Left cardiac atrium (tissue), 4 donors: Measurements from ENCODE around the gene PRCP. TPM values are rescaled to one million over a fixed set of nuclear protein-coding genes. Genes with fewer than 3 reads are reported as not detected.
"Not testable (repeated sequence)": the region's sequence is repeated elsewhere in the genome, so short reads cannot be mapped to it uniquely, and the experiment has no call there.

Experiments used
- ATAC-seq, 2 donors: fragments of 200-7000 bp; cut with Tn5 transposase; one replicate each; pipeline ENCODE4 v1.9.1; 2020; ENCODE audit warnings: mild to moderate bottlenecking in 2 of 2, moderate library complexity in 2 of 2
- DNase-seq: peaks from one replicate; pipeline ENCODE4 v3.0.0-alpha.2; 2020
- intact Hi-C, 2 donors: fragments of 100-400 bp; cut with DNase I; formaldehyde crosslinking; loops; one replicate each; pipeline versions ENCODE4 v1.14.1 to v1.15.1; 2022 to 2023
- long read RNA-seq: library from polyadenylated mRNA; unstranded; transcript quantifications from one replicate; pipeline ENCODE4 v2.0.0, GENCODE V29; 2021
- total RNA-seq, 2 donors: library from RNA; stranded (reverse); fragmentation: NEBNext Ultra II Directional; extraction: Animal tissue kit (Norgen Biotek cat#: 25700); gene quantifications; one replicate each; pipeline ENCODE4 v1.2.1, GENCODE V29; 2021
- donor health status: DM: no; HTN: yes; CAD: no.
- donor health status: DM: no; HTN: yes; CAD: no; lungs with severe emphysema.
- donor health status: DM: yes; HTN: yes; CAD: no.
- donor health status: Dilated cardiomyopathy.

Gene PRCP
- total RNA-seq: 10 to 100 TPM; 65.5 to 97.4 TPM
- long read RNA-seq, full-length matches to known transcripts: 95 of 101 reads
- long read RNA-seq, partial matches to known transcripts: 4 of 101 reads
- long read RNA-seq, other reads (novel, unspliced or antisense): 2 of 101 reads

DNA sequence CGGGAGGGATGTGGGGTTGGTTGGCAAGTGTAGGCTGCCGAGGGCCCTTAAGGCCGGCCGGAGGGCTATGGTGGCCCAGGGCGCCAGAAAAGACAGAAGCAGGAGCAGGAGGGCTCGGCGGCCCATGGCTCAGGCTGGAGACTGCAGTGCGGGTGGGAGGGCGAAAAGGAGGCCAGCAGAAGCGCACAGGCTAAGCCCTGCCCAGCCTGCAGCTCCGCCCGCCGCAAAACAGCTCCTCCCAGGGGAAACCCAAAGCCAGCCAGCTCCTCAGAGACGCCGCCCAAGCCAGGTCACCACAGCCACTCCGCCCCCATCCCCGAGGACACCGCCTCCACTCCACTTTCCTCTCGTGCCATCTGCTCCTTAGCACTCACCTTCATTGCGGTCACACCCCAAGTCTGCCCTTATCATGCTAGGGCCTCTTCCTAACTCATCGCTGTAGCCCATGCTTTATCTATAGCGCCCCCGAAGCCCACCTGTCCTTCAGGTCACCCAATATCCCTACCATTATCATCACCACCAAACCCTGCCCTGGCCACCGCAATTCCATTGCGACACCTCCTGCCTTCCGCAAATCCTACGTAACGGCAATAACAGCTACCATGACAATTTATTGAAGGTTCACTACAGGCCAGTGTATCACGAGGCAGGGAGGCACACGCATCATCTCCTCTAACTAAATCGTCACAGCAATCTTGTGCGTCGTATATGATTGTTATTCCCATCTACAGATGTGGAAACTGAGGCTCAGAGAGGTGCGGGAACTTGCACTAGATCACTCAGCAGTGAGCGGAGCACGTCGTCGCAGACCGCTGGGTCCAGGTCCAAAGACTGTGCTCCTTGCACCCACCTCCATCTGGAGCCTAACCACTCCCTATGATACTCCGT is at the start of gene PRCP:
TSS of gene PRCP (minus strand) at position 154 of the 888 bp plus-strand sequence. CDS start at position 126, 28 bp downstream.
- ATAC-seq (peak; percentile 94 to 96), DNase-seq (peak; percentile 95)
- intact Hi-C loops: loop anchor here (5.0 to 10.0 kb wide), 5 partner anchors 33 to 344 kb away; partner anchors contain the start of gene ANKRD42 (in 1 of the 2)

DNA sequence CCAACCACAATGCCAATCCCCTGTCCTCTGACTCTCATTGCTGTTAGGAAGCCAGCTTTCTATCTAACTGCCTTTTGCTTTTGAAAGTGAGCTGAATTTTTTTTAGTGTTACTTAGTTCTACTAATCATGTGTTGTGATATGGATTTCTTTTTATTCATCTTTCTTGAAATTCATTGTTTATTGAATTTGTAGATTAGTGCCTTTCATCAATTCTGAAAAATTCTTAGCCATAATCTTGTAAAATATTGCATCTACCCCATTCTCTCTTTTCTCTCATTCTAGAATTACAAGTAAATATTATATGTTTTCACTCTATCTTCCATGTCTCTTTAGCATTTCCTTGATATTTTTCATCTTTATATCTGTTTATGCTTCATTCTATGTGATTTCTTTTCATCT is 49.1 kb upstream of the PRCP start:
- DNase-seq: no peak

DNA sequence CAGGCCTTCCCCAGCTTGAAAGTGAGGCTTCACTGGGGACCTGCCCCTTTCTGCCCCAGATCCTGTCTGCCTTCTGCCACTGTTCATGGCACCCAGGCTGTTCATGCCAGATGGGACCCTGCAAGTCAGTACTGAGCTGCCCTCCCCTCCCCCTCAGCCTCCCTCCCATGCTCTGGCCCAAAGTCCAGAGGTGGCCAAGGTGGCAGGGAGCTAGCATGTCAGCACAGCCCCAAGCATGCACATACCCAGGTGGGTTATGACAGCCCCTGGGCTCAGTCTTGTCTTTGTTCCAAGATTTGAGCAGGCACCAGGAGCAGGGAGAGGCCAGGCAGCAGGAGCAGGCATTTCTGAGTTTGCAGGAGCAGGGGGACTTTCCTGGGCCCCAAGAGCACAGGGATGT is 45.5 kb upstream of the PRCP start:
- DNase-seq (no peak), ATAC-seq (no peak)
- intact Hi-C loops: no loop called here

More for the DNA sequence above, 49.1 kb upstream of the PRCP start:
- intact Hi-C loops: no loop called here
- ATAC-seq: no peak

DNA sequence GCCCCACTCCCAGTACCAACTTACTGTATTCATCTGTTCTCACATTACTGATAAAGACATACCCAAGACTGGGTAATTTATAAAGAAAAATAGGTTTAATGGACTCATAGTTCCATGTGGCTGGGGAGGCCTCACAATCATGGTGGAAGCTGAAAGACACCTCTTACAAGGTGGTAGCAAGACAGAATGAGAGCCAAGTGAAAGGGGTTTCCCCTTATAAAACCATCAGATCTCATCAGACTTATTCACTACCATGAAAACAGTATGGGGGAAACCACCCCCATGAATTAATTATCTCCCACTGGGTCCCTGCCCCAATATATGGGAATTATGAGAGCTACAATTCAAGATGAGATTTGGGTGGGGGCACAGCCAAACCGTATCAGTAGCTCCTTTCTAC is 44.8 kb upstream of the PRCP start:
- DNase-seq, intact Hi-C loops, ATAC-seq: not testable (repeated sequence)

DNA sequence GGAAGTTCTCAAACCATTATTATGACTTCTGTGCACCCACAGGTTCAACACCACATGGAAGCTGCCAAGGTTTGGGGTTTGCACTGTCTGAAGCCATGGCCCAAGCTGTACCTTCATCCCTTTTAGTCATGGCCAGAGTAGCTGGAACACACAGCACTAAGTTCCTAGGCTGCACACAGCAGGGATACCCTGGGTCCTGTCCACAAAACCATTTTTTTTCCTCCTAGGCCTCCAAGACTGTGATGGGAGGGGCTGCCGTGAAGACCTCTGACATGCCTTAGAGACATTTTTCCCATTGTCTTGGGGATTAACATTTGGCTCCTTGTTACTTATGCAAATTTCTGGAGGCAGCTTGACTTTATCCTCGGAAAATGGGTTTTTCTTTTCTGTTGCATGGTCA is 44.0 kb upstream of the PRCP start:
- ATAC-seq (no peak), DNase-seq (no peak)
- intact Hi-C loops: no loop called here

DNA sequence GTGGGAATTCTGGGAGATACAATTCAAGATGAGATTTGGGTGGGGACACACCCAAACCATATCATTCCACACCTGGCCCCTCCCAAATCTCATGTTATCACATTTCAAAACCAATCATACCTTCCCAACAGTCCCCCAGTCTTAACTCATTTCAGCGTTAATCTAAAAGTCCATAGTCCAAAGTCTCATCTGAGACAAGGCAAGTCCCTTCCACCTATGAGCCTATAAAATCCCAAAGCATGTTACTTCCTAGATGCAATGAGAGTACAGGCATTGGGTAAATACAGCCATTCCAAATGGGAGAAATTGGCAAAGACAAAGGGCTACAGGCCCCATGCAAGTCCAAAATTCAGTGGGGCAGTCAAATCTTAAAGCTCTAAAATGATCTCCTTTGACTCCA is 43.2 kb upstream of the PRCP start:
- DNase-seq, intact Hi-C loops, ATAC-seq: not testable (repeated sequence)

DNA sequence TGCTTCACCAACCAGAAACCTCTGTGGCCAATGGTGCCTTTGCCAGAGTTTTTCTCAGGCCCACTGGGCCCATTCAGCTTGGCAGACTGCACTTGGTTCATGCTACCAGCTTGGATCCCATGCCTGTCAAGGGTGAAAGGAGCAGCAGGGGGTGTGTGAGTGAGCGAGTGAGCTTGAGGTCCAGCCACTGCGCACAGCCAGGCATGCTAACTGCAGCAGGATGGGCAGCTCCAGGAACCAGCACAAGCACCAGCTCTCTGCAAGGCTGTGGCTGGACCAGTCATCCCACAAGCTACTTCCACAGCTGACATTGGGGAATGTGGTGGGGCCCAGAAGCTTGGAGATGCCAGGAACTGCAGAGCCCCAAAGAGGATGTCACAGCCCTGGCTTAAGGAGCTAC is 42.1 kb upstream of the PRCP start:
- intact Hi-C loops: no loop called here
- DNase-seq (no peak), ATAC-seq (no peak)

DNA sequence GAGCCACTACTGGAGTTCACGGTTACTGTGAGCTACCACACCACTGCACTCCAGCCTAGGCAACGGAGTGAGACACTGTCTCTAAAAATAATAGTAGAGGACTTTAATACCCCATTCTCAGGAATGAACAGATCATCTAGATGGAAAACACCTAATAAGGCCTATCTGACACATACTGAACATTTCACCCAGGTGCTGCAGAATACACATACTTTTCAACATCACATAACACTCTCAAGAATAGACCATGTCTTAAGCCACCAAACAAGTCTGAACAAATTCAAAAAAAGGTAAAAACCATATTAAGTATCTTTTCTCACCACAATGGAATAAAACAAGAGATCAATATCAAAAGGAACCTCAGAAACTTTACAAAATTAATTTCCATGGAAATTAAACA is 39.2 kb upstream of the PRCP start:
- DNase-seq (no peak), ATAC-seq (no peak)
- intact Hi-C loops: no loop called here

DNA sequence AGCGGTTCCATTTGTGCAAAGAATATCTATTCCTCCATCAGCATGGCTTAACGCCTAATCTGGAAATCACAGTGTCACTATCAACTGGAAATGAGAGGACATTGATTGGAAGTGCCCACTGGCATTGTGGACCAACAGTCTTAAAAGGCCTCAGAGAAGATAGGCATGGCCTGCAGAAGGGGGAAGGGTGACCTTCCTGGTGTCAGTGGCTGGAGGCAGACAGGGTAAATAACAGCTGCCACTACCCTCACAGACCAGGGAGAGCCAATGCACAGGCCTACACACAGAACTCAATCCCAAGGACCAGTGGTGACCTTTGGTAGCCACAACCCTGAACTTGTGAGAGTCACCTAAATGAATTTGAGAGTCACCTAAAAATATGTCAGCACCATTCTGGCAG is 37.3 kb upstream of the PRCP start:
- intact Hi-C loops: no loop called here
- no peak for DNase-seq
- no peak for ATAC-seq

DNA sequence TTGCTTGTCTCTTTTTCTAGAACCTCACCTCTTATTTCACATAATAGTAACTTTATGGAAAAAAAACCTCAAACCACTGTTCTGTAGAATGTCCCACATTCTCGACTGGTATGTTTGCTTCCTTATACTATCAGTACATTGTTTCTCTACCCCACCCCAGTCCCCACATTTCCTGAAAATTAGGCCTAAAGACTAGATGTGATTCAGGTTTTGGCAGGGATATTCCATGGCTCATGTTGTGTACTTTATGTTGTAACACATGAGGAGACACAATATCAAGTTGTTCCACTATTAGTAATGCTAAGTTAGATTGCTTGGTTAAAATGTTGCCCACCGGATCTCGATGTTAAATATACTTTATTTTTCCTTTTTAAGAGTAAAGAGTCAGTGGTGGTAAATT is 36.0 kb upstream of the PRCP start:
- intact Hi-C loops: no loop called here

DNA sequence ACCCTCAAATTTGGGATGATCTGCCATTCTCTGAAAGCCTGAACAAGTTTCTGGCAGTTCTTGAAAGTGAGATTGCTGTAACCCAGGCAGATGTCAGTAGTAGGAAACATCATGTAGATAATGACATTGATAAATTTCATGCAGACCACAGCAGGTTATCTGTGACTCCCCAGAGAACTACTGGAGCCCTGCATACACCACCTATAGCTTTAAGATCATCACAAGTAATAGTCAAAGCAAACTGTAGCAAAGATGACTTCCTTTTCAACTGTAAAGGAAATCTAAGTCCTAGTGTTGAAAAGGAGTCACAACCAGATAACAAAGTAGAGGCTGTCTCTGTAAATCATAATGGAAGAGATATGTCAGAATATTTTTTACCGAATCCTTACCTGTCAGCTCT is 32.3 kb upstream of the PRCP start:
- intact Hi-C loops: loop anchor here in 1 of 2 donors (5.0 kb wide), 1 partner anchor 145 kb away; no protein-coding TSS in a partner anchor
- no peak for ATAC-seq
- DNase-seq: no peak

More for the DNA sequence above, 36.0 kb upstream of the PRCP start:
- DNase-seq (no peak), ATAC-seq (no peak)

DNA sequence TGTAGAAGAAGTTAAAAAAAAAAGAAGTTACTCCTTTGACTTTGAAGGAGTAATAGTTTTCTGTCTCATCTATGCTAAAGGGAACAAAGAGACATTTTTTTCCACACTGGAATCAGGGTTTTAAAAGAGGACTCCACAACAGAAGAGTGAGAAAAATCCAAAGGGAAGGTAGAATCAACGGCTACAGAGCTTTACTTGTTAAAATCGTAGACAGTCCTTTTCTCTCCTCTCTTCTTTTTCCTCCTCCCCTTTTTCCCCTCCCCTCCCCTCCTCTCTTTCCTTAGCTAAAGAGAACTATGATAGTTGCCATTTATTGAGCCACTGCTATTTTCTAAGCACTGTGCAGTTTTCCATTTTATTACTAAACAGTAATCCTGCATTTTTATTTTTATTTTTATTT is 30.5 kb upstream of the PRCP start:
- no peak for ATAC-seq
- intact Hi-C loops: loop anchor here in 1 of 2 donors (5.0 kb wide), 1 partner anchor 147 kb away; no protein-coding TSS in a partner anchor
- no peak for DNase-seq

DNA sequence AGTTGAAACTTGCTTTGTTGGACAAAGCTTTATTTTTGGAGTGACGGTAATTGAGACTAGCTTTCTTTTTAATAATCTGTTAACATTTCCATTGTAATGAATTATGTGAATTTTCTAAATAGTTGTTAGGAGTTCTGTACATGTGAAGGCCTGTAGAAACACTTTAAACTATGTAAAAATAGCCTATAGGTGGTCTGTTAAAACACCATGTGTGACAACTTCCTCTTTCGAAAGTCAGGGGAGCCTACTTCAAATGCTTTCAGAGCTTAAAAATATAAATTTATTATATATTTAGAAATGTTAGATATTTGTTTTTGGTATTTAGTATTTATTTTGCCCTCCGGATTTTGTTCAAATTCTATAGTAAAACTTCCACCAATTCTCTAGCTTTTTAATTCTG is 30.0 kb upstream of the PRCP start:
- DNase-seq (no peak), ATAC-seq (no peak)
- intact Hi-C loops: loop anchor here in 1 of 2 donors (5.0 kb wide), 1 partner anchor 147 kb away; no protein-coding TSS in a partner anchor

DNA sequence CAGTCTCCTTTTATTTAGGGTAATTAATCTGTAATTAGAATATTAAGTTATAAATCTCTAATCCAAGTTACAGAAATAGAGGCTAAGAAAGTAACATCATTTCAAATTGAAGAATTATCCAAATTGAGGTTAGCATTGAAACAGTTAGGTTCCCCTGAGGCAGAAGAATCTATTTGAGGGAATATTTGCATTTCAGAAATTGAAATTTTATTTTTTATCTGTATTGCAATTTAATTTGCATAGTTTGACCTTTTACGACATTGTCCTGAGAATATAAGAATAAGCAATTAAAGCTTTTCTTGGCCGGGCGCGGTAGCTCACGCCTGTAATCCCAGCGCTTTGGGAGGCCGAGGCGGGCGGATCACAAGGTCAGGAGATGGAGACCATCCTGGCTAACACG is 28.9 kb upstream of the PRCP start:
- no peak for ATAC-seq
- intact Hi-C loops: loop anchor here in 1 of 2 donors (10.0 kb wide), 1 partner anchor 64 kb away; no protein-coding TSS in a partner anchor

DNA sequence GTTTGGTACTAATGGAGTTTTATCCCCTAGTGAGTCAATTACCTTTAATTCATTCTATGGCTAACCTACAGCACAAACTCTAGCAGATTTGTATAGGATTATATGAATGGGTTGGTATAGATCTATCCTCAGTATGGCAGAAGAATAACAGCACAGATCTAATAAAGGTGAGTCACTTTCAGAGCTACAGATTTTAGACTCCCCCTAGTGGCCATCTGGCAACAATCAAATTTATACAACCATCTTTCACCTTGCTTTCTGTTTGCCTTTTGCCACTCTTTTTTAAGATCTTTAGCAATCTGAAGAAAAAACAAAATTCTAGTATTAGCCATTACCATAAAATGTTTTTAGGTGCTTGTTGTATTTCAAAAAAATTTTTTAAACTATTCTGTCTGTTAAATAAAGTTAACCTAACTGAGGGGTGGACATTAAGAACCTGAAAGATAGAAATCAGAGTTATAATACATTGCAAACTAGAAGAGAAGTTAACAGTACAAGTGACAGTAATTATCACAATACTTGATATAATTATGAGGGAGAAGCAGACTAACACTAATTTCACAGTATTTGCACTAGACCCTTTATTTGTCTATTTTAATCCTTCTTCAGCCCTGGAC is 27.1 kb upstream of the PRCP start:
- DNase-seq (no peak), ATAC-seq (peak; percentile 41 to 50)
- intact Hi-C loops: loop anchor here in 1 of 2 donors (10.0 kb wide), 1 partner anchor 63 kb away; no protein-coding TSS in a partner anchor

More for the DNA sequence above, 28.9 kb upstream of the PRCP start:
- no peak for DNase-seq

DNA sequence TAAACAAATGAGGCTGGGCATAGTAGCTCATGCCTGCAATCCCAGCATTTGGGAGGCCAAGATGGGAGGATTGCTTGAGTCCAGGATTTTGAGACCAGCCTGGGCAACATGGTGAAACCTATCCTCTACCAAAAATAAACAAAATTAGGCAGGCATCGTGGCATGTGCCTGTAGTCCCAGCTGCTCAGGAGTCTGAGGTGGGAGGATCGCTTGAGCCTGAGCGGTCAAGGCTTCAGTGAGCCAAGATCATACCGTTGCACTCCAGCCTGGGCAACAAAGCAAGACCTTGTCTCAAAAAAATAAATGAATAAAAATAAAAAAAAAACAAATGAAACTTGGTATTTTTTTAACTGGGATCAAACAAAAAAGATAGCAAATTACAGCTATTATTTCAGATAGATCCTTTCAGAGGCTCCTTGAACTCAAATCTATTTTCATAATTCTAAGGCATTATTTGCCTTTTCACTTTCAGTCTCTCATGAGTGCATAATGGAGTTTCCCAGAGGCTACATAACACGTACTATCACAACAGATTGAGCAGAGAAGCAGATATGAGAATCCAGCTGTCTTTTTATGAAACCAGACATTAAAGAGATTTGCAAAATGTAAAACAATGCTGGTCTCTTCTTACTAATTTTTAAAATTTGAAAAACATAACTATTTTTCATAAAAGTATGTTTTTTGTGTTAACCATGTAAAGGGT is 24.4 kb upstream of the PRCP start:
- DNase-seq: no peak
- intact Hi-C loops: loop anchor here in 1 of 2 donors (10.0 kb wide), 1 partner anchor 60 kb away; no protein-coding TSS in a partner anchor
- ATAC-seq: no peak

DNA sequence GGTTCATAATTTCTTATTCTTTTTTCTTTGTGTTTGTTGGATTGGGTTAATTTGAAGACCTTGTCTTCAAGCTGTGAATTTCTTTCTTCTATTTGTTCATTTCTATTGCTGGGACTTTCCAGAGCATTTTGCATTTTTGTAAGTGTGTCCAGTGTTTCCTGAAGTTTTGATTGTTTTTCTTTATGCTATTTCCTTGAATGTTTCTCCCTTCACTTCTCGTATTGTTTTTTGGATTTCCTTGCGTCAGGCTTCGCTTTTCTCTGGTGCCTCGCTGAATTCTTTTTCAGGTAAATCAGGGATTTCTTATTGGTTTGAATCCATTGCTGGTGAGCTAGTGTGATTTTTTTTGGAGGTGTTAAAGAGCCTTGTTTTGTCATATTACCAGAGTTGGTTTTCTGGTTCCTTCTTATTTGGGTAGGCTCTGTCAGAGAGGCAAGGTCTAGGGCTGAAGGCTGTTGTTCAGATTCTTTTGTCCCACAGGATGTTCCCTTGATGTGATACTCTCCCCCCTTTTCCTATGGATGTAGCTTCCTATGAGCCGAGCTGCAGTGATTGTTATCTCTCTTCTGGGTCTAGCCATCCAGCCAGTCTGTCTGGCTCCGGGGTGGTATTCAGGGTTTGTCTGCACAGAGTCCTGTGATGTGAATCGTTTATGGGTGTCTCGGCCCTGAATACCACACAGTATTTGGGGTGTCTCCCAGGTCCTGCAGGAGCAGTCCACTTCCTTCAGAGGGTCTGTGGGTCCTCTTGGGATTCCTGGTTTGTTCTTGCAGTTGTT is 22.4 kb upstream of the PRCP start:
- not testable (repeated sequence) for DNase-seq, ATAC-seq
- intact Hi-C loops: loop anchor here in 1 of 2 donors (10.0 kb wide), 1 partner anchor 58 kb away; no protein-coding TSS in a partner anchor

DNA sequence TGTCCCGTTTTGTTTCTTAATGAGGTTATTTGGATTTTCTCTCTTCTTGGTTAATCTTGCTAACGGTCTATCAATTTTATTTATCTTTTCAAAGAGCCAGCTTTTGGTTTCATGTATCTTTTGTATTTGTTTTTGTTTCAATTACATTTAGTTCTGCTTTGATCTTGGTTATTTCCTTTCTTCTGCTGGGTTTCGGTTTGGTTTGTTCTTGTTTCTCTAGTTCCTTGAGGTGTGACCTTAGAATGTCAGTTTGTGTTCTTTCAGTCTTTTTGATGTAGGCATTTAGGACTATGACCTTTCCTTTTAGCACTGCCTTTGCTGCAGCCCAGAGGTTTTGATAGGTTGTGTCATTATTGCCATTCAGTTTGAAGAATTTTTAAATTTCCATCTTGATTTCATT is 20.0 kb upstream of the PRCP start:
- DNase-seq, ATAC-seq: not testable (repeated sequence)
- intact Hi-C loops: loop anchor here in 1 of 2 donors (10.0 kb wide), 1 partner anchor 55 kb away; no protein-coding TSS in a partner anchor
